IPS DF 4.7 (cell line): ENCODE results near the gene DRC1.
"Not testable (repeated sequence)": the region's sequence is repeated elsewhere in the genome, so short reads cannot be mapped to it uniquely, and the experiment has no call there.

ENCODE experiments used
- DNase-seq: peaks from one replicate; pipeline ENCODE4 v3.0.0-alpha.2; 2013; ENCODE audit warnings: low spot score; ENCODE audit errors: extremely low read depth

DRC1 gene

GRCh38 chr2:26401739-26402541 is at the start of gene DRC1:
DRC1 (plus strand) TSS chr2:26401920; CDS start chr2:26401990, 70 bp downstream.
- peak; percentile 64 for DNase-seq

- DNase-seq: no peak
Measured at GRCh38 chr2:26352892-26353291, 48.8 kb upstream of the DRC1 start.

GRCh38 chr2:26354469-26354868 is 47.3 kb upstream of the DRC1 start:
- not testable (repeated sequence) for DNase-seq

- no peak for DNase-seq
Measured at GRCh38 chr2:26355038-26355995, 46.4 kb upstream of the DRC1 start.

- no peak for DNase-seq
Measured at GRCh38 chr2:26356111-26356510, 45.6 kb upstream of the DRC1 start.

GRCh38 chr2:26356771-26357170 is 44.9 kb upstream of the DRC1 start:
- DNase-seq: no peak

GRCh38 chr2:26359886-26360473 is 41.7 kb upstream of the DRC1 start:
- no peak for DNase-seq

- DNase-seq: no peak
Measured at GRCh38 chr2:26363323-26363722, 38.4 kb upstream of the DRC1 start.

- no peak for DNase-seq
Measured at GRCh38 chr2:26363958-26364357, 37.8 kb upstream of the DRC1 start.

GRCh38 chr2:26364669-26365068 is 37.1 kb upstream of the DRC1 start:
- DNase-seq: no peak

GRCh38 chr2:26366957-26367356 is 34.8 kb upstream of the DRC1 start:
- DNase-seq: no peak

- not testable (repeated sequence) for DNase-seq
Measured at GRCh38 chr2:26369664-26370063, 32.1 kb upstream of the DRC1 start.

- not testable (repeated sequence) for DNase-seq
Measured at GRCh38 chr2:26370909-26371308, 30.8 kb upstream of the DRC1 start.

- DNase-seq: no peak
Measured at GRCh38 chr2:26376799-26377198, 24.9 kb upstream of the DRC1 start.

- DNase-seq: no peak
Measured at GRCh38 chr2:26380281-26380680, 21.4 kb upstream of the DRC1 start.

- no peak for DNase-seq
Measured at GRCh38 chr2:26382564-26382963, 19.2 kb upstream of the DRC1 start.

- DNase-seq: no peak
Measured at GRCh38 chr2:26384183-26384582, 17.5 kb upstream of the DRC1 start.

GRCh38 chr2:26384597-26384996 is 17.1 kb upstream of the DRC1 start:
- no peak for DNase-seq

- no peak for DNase-seq
Measured at GRCh38 chr2:26387189-26387588, 14.5 kb upstream of the DRC1 start.

GRCh38 chr2:26394694-26395093 is 7.0 kb upstream of the DRC1 start:
- no peak for DNase-seq

GRCh38 chr2:26395394-26395793 is 6.3 kb upstream of the DRC1 start:
- DNase-seq: no peak
